HG02678 (cell line): ENCODE results near the gene PIK3R4.

Experiments
- ATAC-seq: cut with Tn5 transposase; IDR thresholded peaks from one replicate; pipeline ENCODE4 v1.9.1; 2021; ENCODE audit warnings: mild to moderate bottlenecking, moderate library complexity; ENCODE audit not compliant: unreplicated experiment

The PIK3R4 gene

GRCh38 chr3:130743354-130743753, 3.3 kb downstream of the PIK3R4 start:
- ATAC-seq: no peak

GRCh38 chr3:130741946-130742610, 4.6 kb downstream of the PIK3R4 start:
- no peak for ATAC-seq

- ATAC-seq: no peak
Observed at GRCh38 chr3:130739848-130740247, 6.8 kb downstream of the PIK3R4 start.

- no peak for ATAC-seq
Observed at GRCh38 chr3:130738241-130738640, 8.4 kb downstream of the PIK3R4 start.

GRCh38 chr3:130737622-130738021, 9.0 kb downstream of the PIK3R4 start:
- no peak for ATAC-seq

GRCh38 chr3:130733236-130733875, 13.3 kb downstream of the PIK3R4 start:
- ATAC-seq: no peak

- ATAC-seq: no peak
Observed at GRCh38 chr3:130732501-130732900, 14.1 kb downstream of the PIK3R4 start.

GRCh38 chr3:130731817-130732216, 14.8 kb downstream of the PIK3R4 start:
- ATAC-seq: no peak

- ATAC-seq: no peak
Observed at GRCh38 chr3:130729154-130729553, 17.5 kb downstream of the PIK3R4 start.

- ATAC-seq: no peak
Observed at GRCh38 chr3:130728037-130728436, 18.6 kb downstream of the PIK3R4 start.

GRCh38 chr3:130725746-130726145, 20.9 kb downstream of the PIK3R4 start:
- ATAC-seq: no peak

GRCh38 chr3:130715616-130716015, 31.0 kb downstream of the PIK3R4 start:
- no peak for ATAC-seq

- ATAC-seq: no peak
Observed at GRCh38 chr3:130712718-130713423, 33.8 kb downstream of the PIK3R4 start.

GRCh38 chr3:130711565-130712324, 34.9 kb downstream of the PIK3R4 start:
- ATAC-seq: no peak

- ATAC-seq: no peak
Observed at GRCh38 chr3:130709671-130710070, 37.0 kb downstream of the PIK3R4 start.

GRCh38 chr3:130707902-130708601, 38.6 kb downstream of the PIK3R4 start:
- no peak for ATAC-seq

- ATAC-seq: no peak
Observed at GRCh38 chr3:130705501-130705900, 41.1 kb downstream of the PIK3R4 start.

GRCh38 chr3:130702985-130703384, 43.6 kb downstream of the PIK3R4 start:
- ATAC-seq: no peak

GRCh38 chr3:130700541-130700940, 46.1 kb downstream of the PIK3R4 start:
- no peak for ATAC-seq

GRCh38 chr3:130699765-130700164, 46.9 kb downstream of the PIK3R4 start:
- ATAC-seq: no peak

- ATAC-seq: no peak
Observed at GRCh38 chr3:130693314-130693713, 53.3 kb downstream of the PIK3R4 start.
